Stimulated activated CD8-positive, alpha-beta memory T cell treated with anti-CD3 and anti-CD28 coated beads, Interleukin-2, amount 100 ng/mL, for 48 hours (primary cell): Measurements from ENCODE around the gene SDK1.
"Not testable (repeated sequence)": the region's sequence is repeated elsewhere in the genome, so short reads cannot be mapped to it uniquely, and the experiment has no call there.

Experiments
- DNase-seq, 2 donors: peaks; one replicate each; pipeline ENCODE4 v3.0.0-alpha.2; 2020; ENCODE audit warnings: low read depth in 2 of 2

The SDK1 gene

DNA sequence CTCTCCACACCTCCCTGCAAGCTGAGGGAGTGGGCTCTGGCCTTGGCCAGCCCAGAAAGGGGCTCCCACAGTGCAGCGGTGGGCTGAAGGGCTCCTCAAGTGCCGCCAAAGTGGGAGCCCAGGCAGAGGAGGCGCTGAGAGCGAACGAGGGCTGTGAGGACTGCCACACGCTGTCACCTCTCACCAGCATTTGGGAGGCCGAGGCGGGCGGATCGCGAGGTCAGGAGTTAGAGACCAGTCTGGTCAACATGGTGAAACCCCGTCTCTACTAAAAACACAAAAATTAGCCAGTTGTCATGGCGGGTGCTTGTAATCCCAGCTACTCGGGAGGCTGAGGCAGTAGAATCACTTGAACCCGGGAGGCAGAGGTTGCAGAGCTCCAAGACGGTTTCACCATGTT lies 1013.3 kb downstream of the SDK1 start:
- not testable (repeated sequence) for DNase-seq
